ENCODE data around the gene SCLY. TPM values are rescaled to one million over a fixed set of nuclear protein-coding genes. Genes with fewer than 3 reads are reported as not detected.
A peak's percentile ranks its signal among the peaks of the same experiment; 100 is the strongest.

The SCLY gene
- polyA plus RNA-seq, 1 of the 3 experiments (the other 2 are of a cell fraction): 20.9 TPM

DNA sequence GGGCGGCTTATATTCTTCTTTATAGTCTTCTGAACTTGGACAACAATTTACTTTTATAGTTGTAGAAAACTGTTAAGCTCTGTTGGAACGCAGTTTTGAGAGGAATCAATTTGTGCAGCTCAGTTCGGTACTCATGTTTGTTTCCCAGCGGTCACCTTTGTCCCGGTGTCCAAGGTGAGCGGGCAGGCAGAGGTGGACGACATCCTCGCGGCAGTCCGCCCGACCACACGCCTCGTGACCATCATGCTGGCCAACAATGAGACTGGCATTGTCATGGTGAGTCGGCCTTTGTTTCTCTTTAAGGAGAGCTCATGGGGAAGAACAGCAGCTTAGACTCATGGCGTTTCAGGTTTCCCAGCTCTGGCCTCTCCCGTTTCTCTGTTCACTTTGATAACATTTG is 20.8 kb downstream of the SCLY start:
- Histone ChIP-seq H2AFZ (ENCODE audit: low read depth) (no peak overlapping the region), H3K4me1 (ENCODE audit: control insufficient read depth in 1 of 2, insufficient read depth in 2 of 2, low read depth in 1 of 2, low read length in 1 of 2) (peaks cover 0 to 10% of the 10 kb centered on the region in 2 experiments; a peak in 1 of 4 replicates), H3K9ac (no peak overlapping the region), H3K27ac (ENCODE audit: low read depth in 2 of 2, low read length in 1 of 2) (peak overlapping the region in 1 of 2 experiments; percentile 40; a peak in 1 of 4 replicates), H3K9me3 (no peaks in the 10 kb centered on the region), H4K20me1 (ENCODE audit: insufficient read depth) (no peaks in the 10 kb centered on the region), H3K9me2 (no peaks in the 10 kb centered on the region), H3K36me3 (replicated peaks in 1 of 2; ENCODE audit: control insufficient read depth in 1 of 2, insufficient read depth in 2 of 2, low read length in 1 of 2) (peaks cover 37 to 50% of the 10 kb centered on the region in 2 experiments), H3K4me2 (no peak overlapping the region), H3K79me2 (ENCODE audit: insufficient read depth) (no peaks in the 10 kb centered on the region), H3K27me3 (ENCODE audit: insufficient read depth) (no peaks in the 10 kb centered on the region), H3K4me3 (ENCODE audit: low read depth in 2 of 2, low read length in 1 of 2) (no peak overlapping the region), H3F3A (replicated peaks; ENCODE audit: insufficient read depth) (no peaks in the 10 kb centered on the region)
- DNase-seq: no peak
- WGBS (ENCODE audit: low lambda C conversion rate): 92% methylated on average over 9 of the region's 16 CpGs
- ChIA-PET POLR2A (interaction anchor here (1.4 kb wide), 1 partner anchor 20 kb away, joined by 3 read pairs; the partner anchor contains the start of gene SCLY), CTCF (interaction anchor here (0.7 to 1.0 kb wide), 2 partner anchors 158 to 263 kb away, joined by 3 read pairs; no protein-coding TSS in a partner anchor)
- TF ChIP-seq RCOR1 (IDR thresholded peaks at IDR 0.05; ENCODE audit: low read length): no peak
- no peak for TF ChIP-seq NFIC (IDR thresholded peaks at IDR 0.05; ENCODE audit: borderline replicate concordance)
- TF ChIP-seq, protein P1, sequence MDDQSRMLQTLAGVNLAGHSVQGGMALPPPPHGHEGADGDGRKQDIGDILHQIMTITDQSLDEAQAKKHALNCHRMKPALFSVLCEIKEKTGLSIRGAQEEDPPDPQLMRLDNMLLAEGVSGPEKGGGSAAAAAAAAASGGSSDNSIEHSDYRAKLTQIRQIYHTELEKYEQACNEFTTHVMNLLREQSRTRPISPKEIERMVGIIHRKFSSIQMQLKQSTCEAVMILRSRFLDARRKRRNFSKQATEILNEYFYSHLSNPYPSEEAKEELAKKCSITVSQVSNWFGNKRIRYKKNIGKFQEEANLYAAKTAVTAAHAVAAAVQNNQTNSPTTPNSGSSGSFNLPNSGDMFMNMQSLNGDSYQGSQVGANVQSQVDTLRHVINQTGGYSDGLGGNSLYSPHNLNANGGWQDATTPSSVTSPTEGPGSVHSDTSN (IDR thresholded peaks at IDR 0.05): no peak
- TF ChIP-seq RXRA (IDR thresholded peaks at IDR 0.05; ENCODE audit: borderline replicate concordance, low read depth): no peak
- TF ChIP-seq GABPA (IDR thresholded peaks at IDR 0.05; ENCODE audit: low read depth): no peak
- TF ChIP-seq CHD2 (IDR thresholded peaks at IDR 0.05; ENCODE audit: low read length, partially characterized antibody): no peak
- TF ChIP-seq FOXJ3 (CRISPR knock-in tag; IDR thresholded peaks at IDR 0.05): no peak
- TF ChIP-seq MEF2A (IDR thresholded peaks at IDR 0.05; ENCODE audit: borderline replicate concordance, low read depth): no peak
- no peak for TF ChIP-seq SMC3 (IDR thresholded peaks at IDR 0.05; ENCODE audit: low read depth, low read length)
- TF ChIP-seq TEAD4 (IDR thresholded peaks at IDR 0.05; ENCODE audit: borderline replicate concordance, insufficient read depth): no peak
- TF ChIP-seq RFX5 (IDR thresholded peaks at IDR 0.05; ENCODE audit: low read length): no peak
- TF ChIP-seq FOSL2 (IDR thresholded peaks at IDR 0.05; ENCODE audit: borderline replicate concordance, low read depth): no peak
- no peak for TF ChIP-seq GATA2 (CRISPR knock-in tag; IDR thresholded peaks at IDR 0.05)
- TF ChIP-seq FOXM1 (IDR thresholded peaks at IDR 0.05; ENCODE audit: low read depth): no peak
- TF ChIP-seq, protein P2, sequence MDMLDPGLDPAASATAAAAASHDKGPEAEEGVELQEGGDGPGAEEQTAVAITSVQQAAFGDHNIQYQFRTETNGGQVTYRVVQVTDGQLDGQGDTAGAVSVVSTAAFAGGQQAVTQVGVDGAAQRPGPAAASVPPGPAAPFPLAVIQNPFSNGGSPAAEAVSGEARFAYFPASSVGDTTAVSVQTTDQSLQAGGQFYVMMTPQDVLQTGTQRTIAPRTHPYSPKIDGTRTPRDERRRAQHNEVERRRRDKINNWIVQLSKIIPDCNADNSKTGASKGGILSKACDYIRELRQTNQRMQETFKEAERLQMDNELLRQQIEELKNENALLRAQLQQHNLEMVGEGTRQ (IDR thresholded peaks at IDR 0.05; ENCODE audit: borderline replicate concordance, low read depth, low read length): no peak
- TF ChIP-seq, protein P3, sequence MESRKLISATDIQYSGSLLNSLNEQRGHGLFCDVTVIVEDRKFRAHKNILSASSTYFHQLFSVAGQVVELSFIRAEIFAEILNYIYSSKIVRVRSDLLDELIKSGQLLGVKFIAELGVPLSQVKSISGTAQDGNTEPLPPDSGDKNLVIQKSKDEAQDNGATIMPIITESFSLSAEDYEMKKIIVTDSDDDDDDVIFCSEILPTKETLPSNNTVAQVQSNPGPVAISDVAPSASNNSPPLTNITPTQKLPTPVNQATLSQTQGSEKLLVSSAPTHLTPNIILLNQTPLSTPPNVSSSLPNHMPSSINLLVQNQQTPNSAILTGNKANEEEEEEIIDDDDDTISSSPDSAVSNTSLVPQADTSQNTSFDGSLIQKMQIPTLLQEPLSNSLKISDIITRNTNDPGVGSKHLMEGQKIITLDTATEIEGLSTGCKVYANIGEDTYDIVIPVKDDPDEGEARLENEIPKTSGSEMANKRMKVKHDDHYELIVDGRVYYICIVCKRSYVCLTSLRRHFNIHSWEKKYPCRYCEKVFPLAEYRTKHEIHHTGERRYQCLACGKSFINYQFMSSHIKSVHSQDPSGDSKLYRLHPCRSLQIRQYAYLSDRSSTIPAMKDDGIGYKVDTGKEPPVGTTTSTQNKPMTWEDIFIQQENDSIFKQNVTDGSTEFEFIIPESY (IDR thresholded peaks at IDR 0.05; ENCODE audit: borderline replicate concordance, low read depth): no peak
- no peak for TF ChIP-seq EP300 (IDR thresholded peaks at IDR 0.05; ENCODE audit: borderline replicate concordance in 1 of 2, low read depth in 1 of 2, low read length in 1 of 2)
- no peak for TF ChIP-seq TAF1 (IDR thresholded peaks at IDR 0.05; ENCODE audit: borderline replicate concordance, low read depth, low read length)

Measured in SK-N-SH (cell line).